Measurements from ENCODE around the gene TARBP2. TPM values are rescaled to one million over a fixed set of nuclear protein-coding genes. Genes with fewer than 3 reads are reported as not detected.

Gene TARBP2
- total RNA-seq, 4 donors from 2014 or later, result 19.5 to 25.9 (median 22.7) TPM

- DNase-seq, result no peak
- H3K27me3 ChIP-seq, result no peaks in the 10 kb centered on the region
- intact Hi-C loops (cut with DNase I), result no loop called here
- H3K36me3 ChIP-seq, result peaks cover 62 to 100% (median 87%) of the 10 kb centered on the region in 3 donors
- TF ChIP-seq CTCF (IDR thresholded peaks at IDR 0.05), result no peak
- TF ChIP-seq POLR2A (IDR thresholded peaks at IDR 0.05), result no peak
- WGBS, 2 donors, result 47 to 50% methylated on average over 5 of the region's 5 CpGs
- H3K9me3 ChIP-seq, result no peaks in the 10 kb centered on the region
- H3K4me1 ChIP-seq, result peaks cover 0 to 56% (median 22%) of the 10 kb centered on the region in 3 donors
- H3K4me3 ChIP-seq, result no peak overlapping the region
- H3K27ac ChIP-seq, result no peak overlapping the region
These were observed 34.0 kb upstream of the TARBP2 start for GRCh38 chr12:53467082-53467481.

- WGBS, 2 donors, result 51 to 63% methylated on average over 2 of the region's 2 CpGs
- Histone ChIP-seq H3K27me3 (no peaks in the 10 kb centered on the region), H3K4me1 (peaks cover 0 to 55% (median 22%) of the 10 kb centered on the region in 3 donors), H3K9me3 (no peaks in the 10 kb centered on the region), H3K36me3 (peaks cover 54 to 100% (median 84%) of the 10 kb centered on the region in 3 donors), H3K4me3 (no peak overlapping the region), H3K27ac (no peak overlapping the region)
- no peak for DNase-seq
- TF ChIP-seq CTCF (IDR thresholded peaks at IDR 0.05) (no peak), POLR2A (IDR thresholded peaks at IDR 0.05) (no peak)
- intact Hi-C loops (cut with DNase I), result no loop called here
These were observed 33.2 kb upstream of the TARBP2 start for GRCh38 chr12:53467880-53468279.

- intact Hi-C loops (cut with DNase I), result no loop called here
- DNase-seq, result no peak
- TF ChIP-seq POLR2A (IDR thresholded peaks at IDR 0.05), result no peak
- no peak for TF ChIP-seq CTCF (IDR thresholded peaks at IDR 0.05)
- Histone ChIP-seq H3K27ac (no peak overlapping the region), H3K27me3 (no peaks in the 10 kb centered on the region), H3K4me1 (peaks cover 0 to 55% (median 22%) of the 10 kb centered on the region in 3 donors), H3K36me3 (peaks cover 50 to 100% (median 80%) of the 10 kb centered on the region in 3 donors), H3K4me3 (no peak overlapping the region), H3K9me3 (no peaks in the 10 kb centered on the region)
- WGBS, 2 donors, result 57 to 77% methylated on average over 1 of the region's 1 CpG
These were observed 32.8 kb upstream of the TARBP2 start for GRCh38 chr12:53468282-53468681.

GRCh38 chr12:53472056-53472582 is 29.0 kb upstream of the TARBP2 start:
- H3K4me1 ChIP-seq, result peaks cover 0 to 55% (median 12%) of the 10 kb centered on the region in 3 donors
- H3K27ac ChIP-seq, result no peak overlapping the region
- no peak overlapping the region for H3K4me3 ChIP-seq
- no peaks in the 10 kb centered on the region for H3K27me3 ChIP-seq
- DNase-seq, result no peak
- WGBS, 2 donors, result 75 to 100% methylated on average over 1 of the region's 1 CpG
- no peaks in the 10 kb centered on the region for H3K9me3 ChIP-seq
- intact Hi-C loops (cut with DNase I), result no loop called here
- TF ChIP-seq POLR2A (IDR thresholded peaks at IDR 0.05), result no peak
- TF ChIP-seq CTCF (IDR thresholded peaks at IDR 0.05), result no peak
- H3K36me3 ChIP-seq, result peaks cover 32 to 100% (median 75%) of the 10 kb centered on the region in 3 donors

GRCh38 chr12:53474077-53474476 is 27.0 kb upstream of the TARBP2 start:
- Histone ChIP-seq H3K27me3 (no peaks in the 10 kb centered on the region), H3K27ac (no peak overlapping the region), H3K4me1 (peaks cover 0 to 69% (median 21%) of the 10 kb centered on the region in 3 donors), H3K9me3 (no peaks in the 10 kb centered on the region), H3K4me3 (no peak overlapping the region), H3K36me3 (peaks cover 17 to 100% (median 73%) of the 10 kb centered on the region in 3 donors)
- no peak for DNase-seq
- TF ChIP-seq POLR2A (IDR thresholded peaks at IDR 0.05), result no peak
- TF ChIP-seq CTCF (IDR thresholded peaks at IDR 0.05), result no peak
- 59 to 78% methylated on average over 2 of the region's 2 CpGs for WGBS, 2 donors
- intact Hi-C loops (cut with DNase I), result no loop called here
